Hepatocyte (in vitro differentiated cells): ENCODE results near the gene ACTA2. TPM values are rescaled to one million over a fixed set of nuclear protein-coding genes. Genes with fewer than 3 reads are reported as not detected.

Experiments
- DNase-seq: peaks from one replicate; pipeline ENCODE4 v3.0.0-alpha.2; 2016; ENCODE audit warnings: low spot score
- H2AFZ ChIP-seq: fragments of 200-600 bp; sonication (generic); 2 replicates; pipeline ENCODE4 v1.6.0; 2016; ENCODE audit warnings: antibody characterized with exemption, mild to moderate bottlenecking
- H3K27ac ChIP-seq: fragments of 200-600 bp; sonication (generic); 2 replicates; pipeline ENCODE4 v1.5.1; 2016; ENCODE audit warnings: mild to moderate bottlenecking
- H3K27me3 ChIP-seq: fragments of 200-600 bp; sonication (generic); 2 replicates; pipeline ENCODE4 v1.6.1; 2016
- H3K36me3 ChIP-seq: fragments of 200-600 bp; sonication (generic); replicated peaks from 2 replicates; pipeline ENCODE4 v1.5.1; 2016; ENCODE audit warnings: low read depth; ENCODE audit not compliant: insufficient read depth
- H3K4me1 ChIP-seq: fragments of 200-600 bp; sonication (generic); 2 replicates; pipeline ENCODE4 v1.5.1; 2016; ENCODE audit warnings: mild to moderate bottlenecking, moderate library complexity; ENCODE audit not compliant: insufficient read depth
- H3K4me2 ChIP-seq: fragments of 200-600 bp; sonication (generic); 2 replicates; pipeline ENCODE4 v1.6.0; 2016
- H3K4me3 ChIP-seq: fragments of 200-600 bp; sonication (generic); 2 replicates; pipeline ENCODE4 v1.5.1; 2016; ENCODE audit warnings: mild to moderate bottlenecking
- H3K79me2 ChIP-seq: fragments of 200-600 bp; sonication (generic); 2 replicates; pipeline ENCODE4 v1.6.0; 2017; ENCODE audit warnings: mild to moderate bottlenecking
- H3K9me2 ChIP-seq: fragments of 200-600 bp; sonication (generic); replicated peaks from 2 replicates; pipeline ENCODE4 v1.6.0; 2017; ENCODE audit warnings: mild to moderate bottlenecking; ENCODE audit not compliant: insufficient read depth
- H3K9me3 ChIP-seq: fragments of 200-600 bp; sonication (generic); 2 replicates; pipeline ENCODE4 v1.5.1; 2016; ENCODE audit warnings: low read depth, mild to moderate bottlenecking
- H4K20me1 ChIP-seq: fragments of 200-600 bp; sonication (generic); 2 replicates; pipeline ENCODE4 v1.6.0; 2016; ENCODE audit warnings: mild to moderate bottlenecking; ENCODE audit not compliant: insufficient read depth, poor library complexity, severe bottlenecking
- CTCF ChIP-seq: fragments of 200-600 bp; sonication (generic); IDR thresholded peaks from 2 replicates; pipeline ENCODE4 v1.5.1; 2016; ENCODE audit warnings: antibody characterized with exemption, mild to moderate bottlenecking; ENCODE audit not compliant: poor library complexity
- EZH2 ChIP-seq: fragments of 200-600 bp; sonication (generic); IDR thresholded peaks from 2 replicates; pipeline ENCODE4 v1.6.1; 2016; ENCODE audit warnings: antibody characterized with exemption, mild to moderate bottlenecking, borderline replicate concordance
- EZH2phosphoT487 ChIP-seq: fragments of 200-600 bp; sonication (generic); IDR thresholded peaks from one replicate; pipeline ENCODE4 v1.6.1; 2018; ENCODE audit warnings: antibody characterized with exemption, mild to moderate bottlenecking, low read depth, moderate library complexity; ENCODE audit not compliant: unreplicated experiment, severe bottlenecking
- WGBS: methylation state at CpG from one replicate; pipeline ENCODE4 v1.1.6; 2016; ENCODE audit warnings: low lambda C conversion rate; ENCODE audit errors: missing lambda C conversion rate; 5-methylcytosine and 5-hydroxymethylcytosine counted together
- polyA plus RNA-seq: library from polyadenylated mRNA; unstranded; fragments of >200 nt; fragmentation: Nextera tagmentation; extraction: Ambion mirVana; gene quantifications from 2 replicates; pipeline ENCODE4 v1.2.1, GENCODE V29; 2016
- total RNA-seq: library from RNA; depleted of rRNA; stranded (reverse); fragments of >200 nt; gene quantifications from 2 replicates; pipeline ENCODE4 v1.2.3, GENCODE V29; 2014

The ACTA2 gene
- total and polyA plus RNA-seq, 2 experiments from 2014 or later: 207 to 218 TPM

- H3K4me1 ChIP-seq: peaks cover 43% of the 10 kb centered on the region
- no peaks in the 10 kb centered on the region for H3K9me2 ChIP-seq
- DNase-seq: peak; percentile 66
- H4K20me1 ChIP-seq: no peaks in the 10 kb centered on the region
- WGBS: 10% methylated on average over 8 of the region's 8 CpGs
- H2AFZ ChIP-seq: no peak overlapping the region
- H3K27me3 ChIP-seq: no peaks in the 10 kb centered on the region
- no peak overlapping the region for H3K4me3 ChIP-seq
- H3K4me2 ChIP-seq: peak overlapping the region; percentile 30
- no peaks in the 10 kb centered on the region for H3K9me3 ChIP-seq
- H3K79me2 ChIP-seq: peaks cover 9% of the 10 kb centered on the region
- no peaks in the 10 kb centered on the region for H3K36me3 ChIP-seq
- TF ChIP-seq EZH2phosphoT487: no peak
- peak overlapping the region; percentile 96 for H3K27ac ChIP-seq
Measured at GRCh38 chr10:88896994-88897853, 55.3 kb downstream of the ACTA2 start.

GRCh38 chr10:88896372-88896993, 56.1 kb downstream of the ACTA2 start:
- peak; percentile 71 for DNase-seq
- peak overlapping the region; percentile 30 for H3K4me2 ChIP-seq
- H3K79me2 ChIP-seq: peaks cover 4% of the 10 kb centered on the region
- no peaks in the 10 kb centered on the region for H3K9me3 ChIP-seq
- no peak overlapping the region for H2AFZ ChIP-seq
- no peaks in the 10 kb centered on the region for H3K36me3 ChIP-seq
- no peaks in the 10 kb centered on the region for H3K27me3 ChIP-seq
- 85% methylated on average over 4 of the region's 4 CpGs for WGBS
- no peaks in the 10 kb centered on the region for H3K9me2 ChIP-seq
- peaks cover 41% of the 10 kb centered on the region for H3K4me1 ChIP-seq
- no peaks in the 10 kb centered on the region for H4K20me1 ChIP-seq
- no peak for TF ChIP-seq EZH2phosphoT487
- no peak for TF ChIP-seq EZH2
- no peak for TF ChIP-seq CTCF
- H3K27ac ChIP-seq: peak overlapping the region; percentile 96
- no peak overlapping the region for H3K4me3 ChIP-seq

- Histone ChIP-seq H3K4me2 (no peak overlapping the region), H3K4me1 (peaks cover 37% of the 10 kb centered on the region), H3K79me2 (peaks cover 15% of the 10 kb centered on the region), H3K9me3 (no peaks in the 10 kb centered on the region), H3K4me3 (no peak overlapping the region), H2AFZ (no peak overlapping the region), H3K9me2 (no peaks in the 10 kb centered on the region), H3K36me3 (no peaks in the 10 kb centered on the region), H3K27ac (peak overlapping the region; percentile 96), H4K20me1 (no peaks in the 10 kb centered on the region), H3K27me3 (no peaks in the 10 kb centered on the region)
- 42% methylated on average over 1 of the region's 1 CpG for WGBS
- no peak for TF ChIP-seq EZH2phosphoT487
- no peak for TF ChIP-seq EZH2
- no peak for TF ChIP-seq CTCF
- peak; percentile 32 for DNase-seq
Measured at GRCh38 chr10:88895250-88895649, 57.3 kb downstream of the ACTA2 start.

- Histone ChIP-seq H3K4me2 (no peak overlapping the region), H3K27me3 (no peaks in the 10 kb centered on the region), H3K9me3 (no peaks in the 10 kb centered on the region), H2AFZ (no peak overlapping the region), H3K79me2 (peaks cover 28% of the 10 kb centered on the region), H3K27ac (peak overlapping the region; percentile 96), H4K20me1 (no peaks in the 10 kb centered on the region), H3K4me3 (no peak overlapping the region), H3K36me3 (no peaks in the 10 kb centered on the region), H3K9me2 (no peaks in the 10 kb centered on the region), H3K4me1 (peaks cover 32% of the 10 kb centered on the region)
- no peak for DNase-seq
- no peak for TF ChIP-seq CTCF
- TF ChIP-seq EZH2: no peak
- TF ChIP-seq EZH2phosphoT487: no peak
- WGBS: 74% methylated on average over 3 of the region's 3 CpGs
Measured at GRCh38 chr10:88893611-88894010, 59.0 kb downstream of the ACTA2 start.
